Right lobe of liver (tissue), 6 donors: Measurements from ENCODE around the gene HIGD1B. TPM values are rescaled to one million over a fixed set of nuclear protein-coding genes. Genes with fewer than 3 reads are reported as not detected.

Experiments used
- ATAC-seq, 4 donors: fragments of 200-7000 bp; cut with Tn5 transposase; one replicate each; pipeline ENCODE4 v1.9.1; 2020; ENCODE audit warnings: mild to moderate bottlenecking in 4 of 4, moderate library complexity in 4 of 4
- DNase-seq, 3 donors: peaks; one replicate each; pipeline ENCODE4 v3.0.0-alpha.2; 2020
- H3K27ac ChIP-seq, 3 donors: fragments of 200-600 bp; one replicate each; pipeline ENCODE4 v1.8.0; 2022
- H3K27me3 ChIP-seq, 2 donors: fragments of 200-600 bp; one replicate each; pipeline ENCODE4 v1.8.0; 2022
- H3K36me3 ChIP-seq, 4 donors: fragments of 200-600 bp; sonication (generic) in 1 of 4; one replicate each; pipeline versions ENCODE4 v1.5.1 to v1.8.0; 2017 to 2022; ENCODE audit warnings: control low read depth in 1 of 4
- H3K4me1 ChIP-seq, 4 donors: fragments of 200-600 bp; sonication (generic) in 1 of 4; one replicate each; pipeline versions ENCODE4 v1.5.1 to v1.8.0; 2017 to 2022; ENCODE audit warnings: control low read depth in 1 of 4
- H3K4me3 ChIP-seq, 3 donors: fragments of 200-600 bp; one replicate each; pipeline ENCODE4 v1.8.0; 2022
- H3K9me3 ChIP-seq, 4 donors: fragments of 200-600 bp; sonication (generic) in 1 of 4; one replicate each; pipeline versions ENCODE4 v1.5.1 to v1.8.0; 2017 to 2022; ENCODE audit warnings: control low read depth in 1 of 4
- CTCF ChIP-seq, 4 donors: fragments of 200-600 bp in 3 of 4; fragments of 450-650 bp in 1 of 4; IDR thresholded peaks; one replicate each; pipeline versions ENCODE4 v1.5.1 to v1.8.0; 2016 to 2022; ENCODE audit warnings: antibody characterized with exemption in 4 of 4, mild to moderate bottlenecking in 2 of 4
- POLR2A ChIP-seq: fragments of 450-650 bp; IDR thresholded peaks from one replicate; pipeline ENCODE4 v1.6.1; 2017; ENCODE audit warnings: antibody characterized with exemption, mild to moderate bottlenecking
- WGBS: methylation state at CpG from one replicate; pipeline ENCODE4 v1.1.6; 2018; ENCODE audit warnings: low coverage, low lambda C conversion rate; ENCODE audit not compliant: insufficient coverage; ENCODE audit errors: missing lambda C conversion rate; 5-methylcytosine and 5-hydroxymethylcytosine counted together
- intact Hi-C, 2 donors: fragments of 100-400 bp; cut with DNase I; formaldehyde crosslinking; loops; one replicate each; pipeline versions ENCODE4 v1.11.2 to v1.14.1; 2022
- total RNA-seq, 6 experiments: library from RNA; depleted of rRNA in 2 of 6; stranded (reverse); fragments of >200 nt in 2 of 6; fragmentation: NEBNext Ultra II Directional in 3 of 6; extraction: Animal tissue kit (Norgen Biotek cat#: 25700) in 3 of 6; gene quantifications; one replicate each; pipeline versions ENCODE4 v1.1.0 to v1.2.4, GENCODE V29; 2016 to 2023
- donor health status: DM: no; HTN: yes; CAD: no.
- donor health status: DM: no; HTN: no; CAD: no.
- donor health status: DM: no; HTN: no; CAD: no.
- donor health status: DM: no; HTN: yes; CAD: no.
- donor health status: DM: no; HTN: yes; CAD: no.

The HIGD1B gene
- total RNA-seq, 6 experiments from 2014 or later, result not detected

- DNase-seq (no peak), ATAC-seq (no peak)
- H3K4me3 ChIP-seq, result no peak overlapping the region
- H3K9me3 ChIP-seq, result no peaks in the 10 kb centered on the region
- no peak overlapping the region for H3K27ac ChIP-seq
- H3K4me1 ChIP-seq, result no peaks in the 10 kb centered on the region
- WGBS, result 78% methylated on average over 7 of the region's 8 CpGs
- TF ChIP-seq CTCF (IDR thresholded peaks at IDR 0.05), result no peak
- TF ChIP-seq POLR2A, result no peak
- H3K36me3 ChIP-seq, result peaks cover 0 to 6% (median 0%) of the 10 kb centered on the region in 4 donors
- intact Hi-C loops, result no loop called here
- H3K27me3 ChIP-seq, result no peaks in the 10 kb centered on the region
Measured at GRCh38 chr17:44846206-44846605, 1.5 kb upstream of the HIGD1B start.

- H3K27me3 ChIP-seq, result no peaks in the 10 kb centered on the region
- 56% methylated on average over 6 of the region's 6 CpGs for WGBS
- ATAC-seq (peak in 1 of 4 donors; percentile 15), DNase-seq (no peak)
- H3K4me1 ChIP-seq, result no peaks in the 10 kb centered on the region
- H3K27ac ChIP-seq, result no peak overlapping the region
- no peak for TF ChIP-seq POLR2A
- TF ChIP-seq CTCF (IDR thresholded peaks at IDR 0.05), result no peak
- no peaks in the 10 kb centered on the region for H3K9me3 ChIP-seq
- H3K36me3 ChIP-seq, result peaks cover 0 to 23% (median 12%) of the 10 kb centered on the region in 4 donors
- intact Hi-C loops, result no loop called here
- H3K4me3 ChIP-seq, result no peak overlapping the region
Measured at GRCh38 chr17:44848257-44848795, 643 bp downstream of the HIGD1B start.

- Histone ChIP-seq H3K4me3 (no peak overlapping the region), H3K9me3 (no peaks in the 10 kb centered on the region), H3K4me1 (no peaks in the 10 kb centered on the region), H3K27ac (no peak overlapping the region), H3K36me3 (peaks cover 0 to 30% (median 17%) of the 10 kb centered on the region in 4 donors), H3K27me3 (no peaks in the 10 kb centered on the region)
- no peak for TF ChIP-seq CTCF (IDR thresholded peaks at IDR 0.05)
- no peak for TF ChIP-seq POLR2A
- no peak for DNase-seq
- intact Hi-C loops, result no loop called here
- WGBS, result 92% methylated on average over 4 of the region's 12 CpGs
- ATAC-seq, result no peak
Measured at GRCh38 chr17:44848961-44849489, 1.3 kb downstream of the HIGD1B start.

GRCh38 chr17:44850025-44850424 lies 2.3 kb downstream of the HIGD1B start:
- no peak for ATAC-seq
- WGBS, result 80% methylated on average over 2 of the region's 7 CpGs

More at GRCh38 chr17:44850025-44850424, 2.3 kb downstream of the HIGD1B start:
- DNase-seq, result no peak
- H3K27ac ChIP-seq, result no peak overlapping the region
- intact Hi-C loops, result no loop called here
- H3K9me3 ChIP-seq, result no peaks in the 10 kb centered on the region
- peaks cover 5 to 40% (median 23%) of the 10 kb centered on the region in 4 donors for H3K36me3 ChIP-seq
- no peaks in the 10 kb centered on the region for H3K27me3 ChIP-seq
- H3K4me3 ChIP-seq, result no peak overlapping the region
- H3K4me1 ChIP-seq, result no peaks in the 10 kb centered on the region
- TF ChIP-seq POLR2A (no peak), CTCF (IDR thresholded peaks at IDR 0.05) (no peak)
